Uterus (tissue), 2 donors: ENCODE data around the gene RALGPS1.

Source experiments
- CTCF ChIP-seq, 4 experiments: fragments of 200-600 bp in 2 of 4; fragments of 450-650 bp in 2 of 4; sonication (generic) in 2 of 4; IDR thresholded peaks; one replicate each; pipeline ENCODE4 v1.5.1; 2016 to 2019; ENCODE audit warnings: antibody characterized with exemption in 4 of 4, mild to moderate bottlenecking in 2 of 4, moderate library complexity in 1 of 4
- POLR2A ChIP-seq, 2 donors: fragments of 450-650 bp; IDR thresholded peaks; one replicate each; pipeline ENCODE4 v1.6.1; 2016; ENCODE audit warnings: antibody characterized with exemption in 2 of 2, mild to moderate bottlenecking in 1 of 2, moderate library complexity in 1 of 2

GRCh38 chr9:127203681-127204327 is 289.2 kb downstream of the RALGPS1 start:
- TF ChIP-seq POLR2A (IDR thresholded peaks at IDR 0.05), result no peak
- no peak for TF ChIP-seq CTCF (IDR thresholded peaks at IDR 0.05)
